Measurements from ENCODE around the gene EDRF1.

The EDRF1 gene

GRCh38 chr10:125768219-125768855, 48.8 kb downstream of the EDRF1 start:
- DNase-seq (ENCODE audit: low read depth): no peak

GRCh38 chr10:125769175-125769574, 49.7 kb downstream of the EDRF1 start:
- no peak for DNase-seq (ENCODE audit: low read depth)

GRCh38 chr10:125770844-125771243, 51.3 kb downstream of the EDRF1 start:
- DNase-seq (ENCODE audit: low read depth): no peak

DNA sequence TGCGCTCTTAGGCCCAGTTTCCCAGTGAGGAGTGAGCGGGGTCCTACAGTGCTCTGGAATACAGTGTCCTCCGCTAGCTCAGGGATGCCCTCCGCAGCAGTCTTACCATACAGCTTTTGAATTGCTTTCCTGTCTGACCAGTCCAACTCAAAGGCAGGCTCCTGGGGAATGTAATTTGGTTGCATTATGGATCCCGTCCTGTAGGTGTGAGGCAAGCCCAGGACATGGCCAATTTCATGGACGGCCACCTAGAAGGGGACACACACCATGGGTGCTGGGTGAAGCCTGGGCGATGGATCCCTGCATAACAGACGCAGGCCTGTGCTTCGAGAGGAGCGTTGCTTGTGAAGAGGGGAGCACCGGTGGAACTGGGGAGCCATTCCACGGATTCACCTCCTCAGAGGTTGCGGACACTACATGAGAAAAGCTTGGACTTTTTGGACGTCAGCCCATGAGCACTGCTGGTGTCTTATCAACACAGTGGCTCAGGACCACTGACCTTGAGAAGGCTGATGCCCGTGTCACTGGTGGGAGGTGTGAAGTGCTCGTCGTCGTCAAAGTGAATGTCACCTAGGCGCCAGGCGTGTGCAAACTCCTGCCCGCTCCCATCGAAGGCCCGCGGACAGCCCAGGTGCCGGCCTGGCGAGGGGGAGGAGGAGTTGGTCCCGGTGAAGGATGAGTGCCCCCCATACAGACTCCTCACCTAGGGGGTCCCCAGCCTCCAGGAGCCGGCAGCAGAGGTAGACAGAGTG, 52.8 kb downstream of the EDRF1 start:
- no peak for DNase-seq (ENCODE audit: low read depth)

DNA sequence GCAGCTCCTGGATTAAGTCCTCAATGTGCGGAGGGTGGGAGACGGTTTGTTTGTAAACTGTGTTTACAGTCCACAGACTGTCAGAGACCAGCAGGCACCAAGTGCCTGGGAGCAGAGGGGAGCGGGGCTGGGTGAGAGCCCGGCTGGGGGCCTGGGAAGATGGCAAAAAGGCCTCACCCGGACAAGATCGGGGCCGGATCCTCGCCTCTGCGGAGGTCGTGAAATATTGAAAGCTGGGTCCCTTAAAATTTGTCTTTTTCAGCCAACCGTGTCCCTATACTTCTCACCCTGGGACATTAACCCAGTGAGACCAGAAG, 53.3 kb downstream of the EDRF1 start:
- no peak for DNase-seq (ENCODE audit: low read depth)

DNA sequence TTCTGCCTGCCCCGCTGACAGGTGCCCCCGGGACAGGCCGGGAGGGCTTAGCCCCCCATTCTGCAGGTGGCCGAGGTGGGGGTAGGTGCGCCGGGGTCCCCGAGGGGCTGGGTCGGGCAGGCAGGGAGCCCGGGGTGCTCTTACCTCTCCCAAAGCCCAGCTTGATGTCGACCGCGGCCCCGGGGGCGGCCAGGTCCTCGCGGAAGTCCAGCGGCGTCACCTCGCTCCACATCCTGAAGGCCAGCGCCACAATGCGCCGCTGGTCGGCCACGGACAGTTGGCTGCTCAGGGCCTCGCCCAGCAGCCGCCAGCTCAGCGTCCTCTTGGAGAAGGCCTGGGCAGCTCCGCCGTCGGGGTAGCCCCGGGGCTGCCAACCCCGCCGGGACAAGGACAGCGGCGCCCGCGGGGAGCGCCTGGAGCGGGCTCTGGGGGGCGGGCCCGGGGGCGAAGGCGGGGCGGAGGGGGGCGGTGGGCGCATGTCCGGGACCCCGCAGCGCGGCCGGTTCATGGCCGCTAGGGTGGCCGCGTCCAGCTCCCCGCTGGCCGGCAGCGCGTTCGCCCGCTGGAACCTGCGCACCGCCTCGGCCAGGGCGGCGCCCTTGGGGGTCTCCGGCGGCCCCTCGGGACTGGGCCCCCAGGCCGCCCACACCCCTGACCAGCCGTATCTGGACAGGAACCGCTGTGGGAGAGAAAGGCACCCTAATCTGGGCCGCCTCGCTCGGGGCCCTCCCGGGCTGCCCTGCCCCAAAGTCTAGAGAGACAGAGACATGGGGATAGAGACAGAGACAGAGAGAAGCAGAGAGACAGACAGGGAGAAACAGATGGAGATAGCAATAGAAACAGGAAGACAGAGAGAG, 54.4 kb downstream of the EDRF1 start:
- no peak for DNase-seq (ENCODE audit: low read depth)

- no peak for DNase-seq (ENCODE audit: low read depth)
Observed at GRCh38 chr10:125774581-125775191, 55.2 kb downstream of the EDRF1 start.

- DNase-seq (ENCODE audit: low read depth): no peak
Observed at GRCh38 chr10:125775491-125776106, 56.1 kb downstream of the EDRF1 start, which contains the start of gene MMP21. TSS of gene MMP21 (minus strand) at chr10:125775821. CDS start at chr10:125775821, 0 bp downstream.

DNA sequence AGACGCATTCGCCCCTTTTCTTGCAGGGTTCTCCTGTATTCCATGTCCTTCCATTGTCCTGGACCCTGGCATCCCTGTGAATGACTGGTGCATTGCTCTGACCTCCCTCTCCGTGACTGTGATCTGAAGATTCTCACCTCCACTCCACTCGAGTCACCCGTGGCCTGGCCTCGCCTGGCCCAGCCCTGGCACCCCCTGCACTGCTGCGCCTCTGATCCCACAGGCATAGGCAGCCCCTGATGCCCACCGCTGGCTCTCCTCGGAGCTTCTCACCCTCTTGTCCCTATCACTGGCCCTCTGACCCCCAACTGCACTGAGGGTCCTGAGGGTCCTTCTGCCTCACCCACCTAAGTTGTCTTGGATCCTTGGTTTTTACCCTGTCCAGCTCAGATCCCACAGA, 58.3 kb downstream of the EDRF1 start:
- no peak for DNase-seq (ENCODE audit: low read depth)

- DNase-seq (ENCODE audit: low read depth): no peak
Observed at GRCh38 chr10:125778556-125778955, 59.0 kb downstream of the EDRF1 start.

DNA sequence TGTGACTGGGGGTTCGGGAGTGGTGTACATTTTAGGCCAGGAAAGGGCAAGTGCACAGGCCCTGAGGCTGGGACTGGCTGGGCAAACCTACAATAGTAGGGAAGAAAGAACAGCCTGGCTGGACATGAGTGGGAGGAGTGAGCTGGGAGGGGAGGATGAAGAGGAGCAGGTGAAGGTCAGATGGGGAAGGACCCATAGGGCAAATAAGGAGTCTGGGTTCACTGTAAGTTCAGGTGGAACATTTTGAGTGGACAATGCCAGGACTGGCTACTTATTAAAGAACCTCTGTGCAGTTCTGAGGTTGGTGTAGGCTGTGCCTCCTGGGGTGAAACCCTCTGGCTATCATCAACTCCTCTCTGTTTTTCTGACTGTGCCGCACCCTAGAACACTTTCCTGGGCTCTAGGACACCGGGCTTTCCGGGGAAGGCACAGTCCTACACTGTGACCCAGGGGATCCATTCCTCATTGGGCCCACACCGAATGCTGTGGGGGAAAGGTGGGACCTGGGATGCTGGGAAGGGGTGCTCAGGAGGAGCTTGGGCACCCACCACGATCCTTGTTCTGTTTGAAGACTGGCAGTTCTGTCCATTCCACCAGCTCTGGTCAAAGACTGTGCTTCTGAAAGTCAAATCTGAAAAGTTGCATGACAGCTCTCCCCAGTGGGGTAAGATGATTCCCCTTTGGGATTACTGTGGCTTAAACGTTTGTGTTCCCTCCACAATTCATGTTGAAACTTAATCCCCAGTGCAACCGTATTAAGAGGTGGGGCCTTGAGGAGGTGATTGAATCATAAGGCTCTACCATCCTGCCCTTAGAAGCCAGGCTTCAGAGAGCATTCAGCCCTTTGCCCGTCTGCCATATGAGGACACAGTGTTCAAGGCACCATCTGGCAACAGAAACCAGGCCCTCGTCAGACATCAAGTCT, 60.2 kb downstream of the EDRF1 start:
- no peak for DNase-seq (ENCODE audit: low read depth)

GRCh38 chr10:125781374-125781773, 61.9 kb downstream of the EDRF1 start:
- no peak for DNase-seq (ENCODE audit: low read depth)

GRCh38 chr10:125782054-125782453, 62.5 kb downstream of the EDRF1 start:
- DNase-seq (ENCODE audit: low read depth): no peak

GRCh38 chr10:125782616-125783015, 63.1 kb downstream of the EDRF1 start:
- no peak for DNase-seq (ENCODE audit: low read depth)

DNA sequence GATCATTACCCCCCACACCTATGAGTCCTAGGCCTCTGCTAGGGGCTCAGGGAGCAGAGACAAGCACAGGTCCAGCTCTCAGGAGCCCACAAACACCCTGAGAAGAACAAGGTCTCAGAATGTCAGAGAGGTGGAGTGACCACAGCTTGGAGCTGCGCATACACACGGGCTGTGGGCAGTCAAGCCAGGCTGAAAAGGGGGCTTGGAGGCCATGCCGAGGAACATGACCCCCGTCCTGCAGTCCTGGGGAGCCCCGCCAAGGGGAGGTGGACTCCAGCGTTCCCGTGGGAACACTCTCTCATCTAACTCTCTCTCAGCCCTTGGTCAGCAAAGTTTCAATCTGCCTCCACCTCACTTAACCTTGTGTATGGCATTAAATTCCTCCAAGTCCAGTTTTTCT, 63.9 kb downstream of the EDRF1 start:
- DNase-seq (ENCODE audit: low read depth): no peak

- DNase-seq (ENCODE audit: low read depth): no peak
Observed at GRCh38 chr10:125783957-125784356, 64.4 kb downstream of the EDRF1 start.

- DNase-seq (ENCODE audit: low read depth): no peak
Observed at GRCh38 chr10:125785791-125786190, 66.3 kb downstream of the EDRF1 start.

- no peak for DNase-seq (ENCODE audit: low read depth)
Observed at GRCh38 chr10:125788156-125789034, 68.9 kb downstream of the EDRF1 start.

DNA sequence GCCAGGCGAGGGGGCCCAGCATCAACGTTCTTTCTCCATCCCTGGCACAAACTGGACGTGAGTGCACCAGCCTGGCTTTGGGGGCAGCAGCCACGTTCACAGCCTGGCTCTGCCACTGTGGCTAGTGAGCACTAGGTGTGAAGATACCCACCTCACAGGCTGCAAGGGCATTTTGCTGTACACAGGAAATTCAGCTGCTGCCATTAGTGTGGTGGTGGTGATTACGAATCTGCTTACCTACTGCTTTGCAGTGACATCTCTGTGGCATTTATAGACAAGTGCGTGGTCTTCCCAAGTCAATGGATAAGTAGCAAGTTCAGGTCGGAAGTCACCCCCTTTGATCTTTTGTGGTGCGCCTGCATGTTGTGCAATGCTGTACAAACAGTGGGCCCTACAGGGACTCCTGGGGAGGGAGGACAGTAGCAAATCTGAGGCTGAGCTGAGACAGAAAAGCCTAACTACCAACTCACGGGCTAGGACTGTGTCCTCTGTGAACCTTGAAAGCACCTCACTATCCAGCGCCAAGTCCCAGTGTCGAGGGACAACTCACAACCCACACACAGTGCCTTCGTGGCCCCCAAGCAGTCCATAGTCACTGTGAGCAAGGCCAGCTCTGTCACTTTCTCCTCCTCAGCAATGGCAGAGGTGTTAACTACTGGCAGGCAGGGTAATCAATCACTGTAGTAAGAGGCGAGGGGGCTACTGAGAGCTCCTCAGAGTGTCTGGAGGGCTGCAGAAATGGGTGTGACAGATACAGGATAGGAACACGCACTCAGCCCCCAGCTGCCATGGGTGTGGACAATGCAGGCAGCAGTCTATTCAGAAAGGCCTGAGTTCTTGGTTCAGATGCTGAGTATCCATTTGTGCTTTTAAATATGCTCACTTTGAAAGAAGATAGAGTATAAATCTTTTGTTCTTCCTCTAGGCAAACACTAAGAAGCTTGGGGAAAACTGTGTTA, 73.1 kb downstream of the EDRF1 start:
- no peak for DNase-seq (ENCODE audit: low read depth)

Measured in GM04504 (cell line).